Prostate gland (tissue), 2 donors: ENCODE results near the gene C6orf132.

Source experiments
- POLR2A ChIP-seq: fragments of 450-650 bp; IDR thresholded peaks from one replicate; pipeline ENCODE4 v1.6.1; 2016; ENCODE audit warnings: antibody characterized with exemption, mild to moderate bottlenecking
- TF ChIP-seq, protein P1 (sequence below), 4 experiments: fragments of 200-600 bp in 2 of 4; fragments of 450-650 bp in 2 of 4; sonication (generic) in 2 of 4; IDR thresholded peaks; 1 replicate in 3 of 4; 2 replicates in 1 of 4; pipeline ENCODE4 v1.5.1; 2016 to 2019; ENCODE audit warnings: antibody characterized with exemption in 4 of 4, mild to moderate bottlenecking in 2 of 4, moderate library complexity in 2 of 4

DNA sequence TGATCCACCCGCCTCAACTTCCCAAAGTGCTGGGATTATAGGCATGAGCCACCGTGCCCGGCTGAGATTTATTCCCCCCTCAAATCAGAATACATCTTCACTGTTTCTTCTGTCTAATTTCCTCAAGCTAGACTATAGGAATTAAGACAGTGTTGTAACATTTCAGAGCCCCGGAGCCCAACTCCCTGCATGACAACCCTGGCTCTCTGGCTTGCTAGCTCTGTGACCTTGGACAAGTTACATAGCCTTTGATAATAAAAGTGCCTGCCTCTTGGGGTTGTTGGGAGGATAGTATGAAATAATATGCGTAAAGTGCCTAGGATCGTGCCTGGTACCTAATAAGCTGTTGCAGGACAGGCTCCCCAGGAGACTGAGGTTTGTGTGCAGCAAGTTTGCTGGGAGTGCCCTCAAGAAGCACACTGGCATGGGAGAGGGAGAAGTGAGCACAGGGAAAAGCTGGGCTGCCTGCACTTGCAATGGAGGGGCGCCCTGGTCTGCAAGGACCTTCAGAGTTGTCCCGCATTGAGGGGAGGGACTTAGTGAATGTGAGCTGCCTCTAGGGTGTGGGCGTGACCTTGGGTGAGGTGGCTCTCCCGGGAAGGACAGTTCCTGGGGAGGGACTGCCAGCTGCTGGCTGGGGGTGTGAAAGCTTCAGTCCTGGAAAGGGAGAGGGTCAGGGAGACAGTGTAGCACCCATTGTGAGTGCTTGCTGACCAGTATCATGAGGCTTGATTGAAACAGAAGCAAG lies 48.7 kb downstream of the C6orf132 start:
- TF ChIP-seq POLR2A = no peak
- TF ChIP-seq, protein P1, sequence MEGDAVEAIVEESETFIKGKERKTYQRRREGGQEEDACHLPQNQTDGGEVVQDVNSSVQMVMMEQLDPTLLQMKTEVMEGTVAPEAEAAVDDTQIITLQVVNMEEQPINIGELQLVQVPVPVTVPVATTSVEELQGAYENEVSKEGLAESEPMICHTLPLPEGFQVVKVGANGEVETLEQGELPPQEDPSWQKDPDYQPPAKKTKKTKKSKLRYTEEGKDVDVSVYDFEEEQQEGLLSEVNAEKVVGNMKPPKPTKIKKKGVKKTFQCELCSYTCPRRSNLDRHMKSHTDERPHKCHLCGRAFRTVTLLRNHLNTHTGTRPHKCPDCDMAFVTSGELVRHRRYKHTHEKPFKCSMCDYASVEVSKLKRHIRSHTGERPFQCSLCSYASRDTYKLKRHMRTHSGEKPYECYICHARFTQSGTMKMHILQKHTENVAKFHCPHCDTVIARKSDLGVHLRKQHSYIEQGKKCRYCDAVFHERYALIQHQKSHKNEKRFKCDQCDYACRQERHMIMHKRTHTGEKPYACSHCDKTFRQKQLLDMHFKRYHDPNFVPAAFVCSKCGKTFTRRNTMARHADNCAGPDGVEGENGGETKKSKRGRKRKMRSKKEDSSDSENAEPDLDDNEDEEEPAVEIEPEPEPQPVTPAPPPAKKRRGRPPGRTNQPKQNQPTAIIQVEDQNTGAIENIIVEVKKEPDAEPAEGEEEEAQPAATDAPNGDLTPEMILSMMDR (IDR thresholded peaks at IDR 0.05) = no peak
